Panc1 (cell line): ENCODE measurements around the gene TSNAXIP1. TPM values are rescaled to one million over a fixed set of nuclear protein-coding genes. Genes with fewer than 3 reads are reported as not detected.

Source experiments
- ATAC-seq: fragments of 200-7000 bp; cut with Tn5 transposase; 2 replicates; pipeline ENCODE4 v1.9.1; 2020; ENCODE audit warnings: mild to moderate bottlenecking, moderate library complexity
- BruUV-seq: library from RNA; stranded (reverse); fragments of 400-500 nt; replicated peaks from 2 replicates; lab custom pipeline; 2021; lab: Mats Ljungman, UMichigan
- CTCF ChIA-PET: fragments of 300-600 bp; sonication (Branson Sonifier 250); formaldehyde crosslinking; loops from one replicate; lab custom pipeline; 2022; ENCODE audit warnings: antibody characterized with exemption; lab: Charles Lee
- POLR2A ChIA-PET: fragments of 300-600 bp; sonication (Branson Sonifier 250); formaldehyde crosslinking; loops from one replicate; lab custom pipeline; 2022; ENCODE audit warnings: antibody characterized with exemption; lab: Charles Lee
- DNase-seq: peaks from one replicate; pipeline ENCODE4 v3.0.0-alpha.2; 2010; ENCODE audit warnings: low read depth, low spot score
- H3K27ac ChIP-seq: 2 replicates; pipeline ENCODE4 v1.5.1; 2011; ENCODE audit warnings: mild to moderate bottlenecking, low read length, inconsistent platforms
- H3K27me3 ChIP-seq: fragments of 200-500 bp; sonication (Bioruptor generic); 2 replicates; pipeline ENCODE4 v1.6.0; 2014; ENCODE audit warnings: low read length, inconsistent platforms; ENCODE audit not compliant: control insufficient read depth, insufficient read depth
- H3K36me3 ChIP-seq: fragments of 200-500 bp; sonication (Bioruptor generic); 2 replicates; pipeline ENCODE4 v1.5.1; 2014; ENCODE audit warnings: inconsistent platforms, mild to moderate bottlenecking, low read length, moderate library complexity; ENCODE audit not compliant: control insufficient read depth, insufficient read depth
- H3K4me1 ChIP-seq: 2 replicates; pipeline ENCODE4 v1.5.1; 2011; ENCODE audit warnings: inconsistent platforms, mild to moderate bottlenecking, low read length, moderate library complexity; ENCODE audit not compliant: control insufficient read depth, insufficient read depth
- H3K4me3 ChIP-seq, 2 experiments: 2 replicates each; pipeline ENCODE4 v1.5.1; 2011 to 2012; ENCODE audit warnings: low read depth in 2 of 2, low read length in 2 of 2, mild to moderate bottlenecking in 2 of 2, inconsistent platforms in 1 of 2, moderate library complexity in 1 of 2
- H3K9me3 ChIP-seq: fragments of 200-500 bp; sonication (Bioruptor generic); 2 replicates; pipeline ENCODE4 v1.5.1; 2014; ENCODE audit warnings: low read depth, mild to moderate bottlenecking, inconsistent platforms, low read length, moderate library complexity; ENCODE audit not compliant: control insufficient read depth, insufficient read depth
- CTCF ChIP-seq: fragments of 450-650 bp; IDR thresholded peaks from 2 replicates; pipeline ENCODE4 v1.5.1; 2017; ENCODE audit warnings: mild to moderate bottlenecking
- POLR2AphosphoS5 ChIP-seq: IDR thresholded peaks from 2 replicates; pipeline ENCODE4 v1.6.1; 2012; ENCODE audit warnings: mild to moderate bottlenecking, low read depth, low read length, moderate library complexity
- REST ChIP-seq, 2 experiments: IDR thresholded peaks; 2 replicates each; pipeline ENCODE4 v1.6.1; 2011 to 2012; ENCODE audit warnings: low read depth in 2 of 2, control low read depth in 1 of 2, low read length in 1 of 2, mild to moderate bottlenecking in 1 of 2, moderate library complexity in 1 of 2; ENCODE audit not compliant: insufficient read depth in 1 of 2
- SIN3A ChIP-seq: IDR thresholded peaks from 2 replicates; pipeline ENCODE4 v1.6.1; 2012; ENCODE audit warnings: low read depth, mild to moderate bottlenecking, low read length, moderate library complexity, borderline replicate concordance; ENCODE audit not compliant: insufficient read depth
- TCF7L2 ChIP-seq: IDR thresholded peaks from 2 replicates; pipeline ENCODE4 v1.6.1; 2011; ENCODE audit warnings: mild to moderate bottlenecking, low read depth, low read length, inconsistent platforms
- in situ Hi-C: cut with HindIII; loops from 2 replicates; pipeline ENCODE4 v1.10.0; 2016; ENCODE audit warnings: low sequenced_read_pairs, low pct_unique_long_range_greater_than_20kb
- intact Hi-C: fragments of 100-400 bp; cut with micrococcal nuclease; formaldehyde crosslinking; loops from one replicate; pipeline ENCODE4 v1.10.0; 2022; ENCODE audit not compliant: unreplicated experiment
- total RNA-seq: library from RNA; stranded (reverse); gene quantifications from one replicate; pipeline ENCODE4 v1.2.1, GENCODE V29; 2021; ENCODE audit not compliant: unreplicated experiment

The TSNAXIP1 gene
- total RNA-seq, 1 experiment from 2014 or later = 1.6 TPM

GRCh38 chr16:67853670-67854069 is 47.0 kb downstream of the TSNAXIP1 start:
- H3K4me3 ChIP-seq = no peak overlapping the region
- BruUV-seq = no TSS peak
- ChIA-PET POLR2A (no interaction called here), CTCF (no interaction called here)
- TF ChIP-seq POLR2AphosphoS5 (no peak), SIN3A (no peak), REST (IDR thresholded peaks at IDR 0.05; ENCODE audit: insufficient read depth in 1 of 2, low read depth in 2 of 2, low read length in 1 of 2) (no peak), CTCF (no peak), TCF7L2 (no peak)
- in situ Hi-C loops = no loop called here
- H3K9me3 ChIP-seq = no peaks in the 10 kb centered on the region
- no peak overlapping the region for H3K27ac ChIP-seq
- H3K36me3 ChIP-seq = no peaks in the 10 kb centered on the region; the same call in 1 of the 2 replicates
- no peak for ATAC-seq
- H3K27me3 ChIP-seq = no peaks in the 10 kb centered on the region
- DNase-seq = no peak
- intact Hi-C loops = no loop called here
- H3K4me1 ChIP-seq = peaks cover 15% of the 10 kb centered on the region

- Histone ChIP-seq H3K27me3 (no peaks in the 10 kb centered on the region), H3K27ac (no peak overlapping the region), H3K4me3 (no peak overlapping the region), H3K36me3 (no peaks in the 10 kb centered on the region), H3K4me1 (peaks cover 15% of the 10 kb centered on the region), H3K9me3 (no peaks in the 10 kb centered on the region)
- in situ Hi-C loops = no loop called here
- BruUV-seq = no TSS peak
- CTCF ChIA-PET = no interaction called here
- ATAC-seq = no peak
- intact Hi-C loops = no loop called here
- DNase-seq = no peak
- POLR2A ChIA-PET = no interaction called here
- TF ChIP-seq REST (IDR thresholded peaks at IDR 0.05; ENCODE audit: insufficient read depth in 1 of 2, low read depth in 2 of 2, low read length in 1 of 2) (no peak), SIN3A (no peak), CTCF (no peak), TCF7L2 (no peak), POLR2AphosphoS5 (no peak)
Observed at GRCh38 chr16:67855789-67856188, 49.1 kb downstream of the TSNAXIP1 start.
